HG02571 (cell line): Measurements from ENCODE around the gene DCUN1D5.

ENCODE experiments used
- ATAC-seq: cut with Tn5 transposase; IDR thresholded peaks from one replicate; pipeline ENCODE4 v1.9.1; 2021; ENCODE audit warnings: mild to moderate bottlenecking, moderate library complexity; ENCODE audit not compliant: unreplicated experiment

DCUN1D5 gene

DNA sequence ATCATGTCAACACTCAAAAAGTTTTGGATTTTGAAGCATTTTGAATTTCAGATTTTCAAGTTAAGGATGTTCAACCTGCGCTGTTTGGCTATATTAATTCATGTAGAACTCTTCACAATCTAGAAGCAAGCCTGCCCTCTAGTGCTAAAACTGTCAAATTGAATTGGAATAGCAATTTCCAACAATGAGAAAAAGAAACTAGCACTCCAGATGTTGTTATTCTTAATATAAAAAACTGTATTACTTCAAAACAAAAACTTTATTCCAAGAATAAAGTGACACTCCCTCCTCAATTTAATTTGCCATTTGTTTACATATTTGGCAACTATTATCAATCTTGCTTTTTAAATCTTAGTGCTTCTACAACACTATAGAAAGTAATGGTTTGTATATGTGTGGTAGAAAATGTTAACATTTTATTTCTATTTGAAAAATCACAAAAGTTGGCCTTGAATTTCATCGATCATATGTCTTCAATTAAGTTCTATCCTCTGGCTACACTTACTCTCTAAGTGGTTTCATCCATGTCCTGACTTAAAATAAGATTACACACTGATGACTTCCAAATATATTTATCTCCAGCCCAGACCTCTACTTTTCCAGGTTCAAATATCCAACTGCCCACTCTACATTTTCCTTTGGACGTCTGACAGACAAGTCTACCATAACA, 36.6 kb downstream of the DCUN1D5 start:
- ATAC-seq = peak; percentile 62

DNA sequence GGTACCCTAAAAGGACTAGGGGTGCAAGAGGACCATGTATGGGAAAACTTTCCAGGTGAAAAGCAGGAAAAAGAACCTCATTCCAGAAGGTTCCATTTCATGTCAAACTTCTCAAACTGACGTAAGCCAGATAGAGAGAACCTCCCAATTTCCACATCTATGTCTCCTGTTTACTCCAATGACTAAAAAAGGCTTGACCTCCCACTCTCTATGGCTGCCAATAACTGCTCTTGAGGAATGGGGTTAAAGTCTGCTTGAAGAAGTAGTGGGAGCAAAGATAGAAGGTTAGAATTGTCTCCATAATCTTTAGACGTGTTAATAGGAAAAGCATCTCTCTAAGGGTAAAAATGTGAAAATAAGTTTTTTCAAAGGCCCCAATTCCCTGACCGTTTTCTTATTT, 38.0 kb downstream of the DCUN1D5 start:
- no peak for ATAC-seq

DNA sequence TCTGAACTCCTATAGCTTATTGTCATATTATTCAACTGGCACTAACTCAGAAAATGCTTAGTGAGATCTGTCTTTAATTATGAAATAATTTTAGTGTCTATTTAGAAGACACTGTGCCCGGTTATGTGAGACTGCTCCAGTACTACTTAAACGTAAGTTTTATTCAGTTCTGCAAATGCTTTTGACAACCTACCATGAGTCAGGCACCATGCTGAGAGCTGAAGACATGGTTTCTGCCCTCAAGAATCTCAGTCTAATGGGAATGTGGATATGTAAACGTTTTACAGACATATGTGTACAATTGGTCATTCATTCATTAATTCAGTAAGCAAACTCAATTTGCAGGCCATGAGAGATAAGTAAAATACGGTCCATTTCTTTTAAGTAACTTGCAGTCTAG, 40.0 kb downstream of the DCUN1D5 start:
- no peak for ATAC-seq

DNA sequence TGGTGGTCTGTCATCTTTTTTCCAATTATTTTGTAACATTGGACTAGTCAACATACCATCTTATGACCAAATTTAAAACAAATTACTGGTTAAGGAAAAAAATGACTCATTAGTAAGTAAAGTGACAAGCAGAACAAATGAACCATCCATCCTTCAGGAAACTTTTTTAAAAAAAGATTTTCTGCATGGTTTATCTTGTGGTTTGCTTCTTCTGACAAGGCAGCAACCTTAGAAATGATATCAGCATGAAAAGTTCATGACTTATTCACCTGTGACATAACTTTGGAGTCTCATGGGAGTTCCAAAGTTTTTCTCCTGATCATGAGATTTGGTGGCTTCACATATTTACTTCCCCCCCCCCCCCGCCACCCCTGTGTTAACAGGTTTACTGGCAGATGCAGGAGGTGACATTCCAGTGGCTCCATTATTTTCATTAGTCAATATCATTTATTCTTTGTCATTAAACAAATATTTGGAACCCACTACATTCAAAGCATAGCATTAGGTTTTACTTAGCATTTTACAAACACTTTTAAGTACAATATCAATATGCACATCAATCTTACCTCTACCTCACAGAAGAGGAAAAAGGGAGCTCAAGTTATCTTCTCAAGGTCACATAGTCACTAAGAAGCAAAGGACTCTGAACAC, 40.7 kb downstream of the DCUN1D5 start:
- no peak for ATAC-seq

DNA sequence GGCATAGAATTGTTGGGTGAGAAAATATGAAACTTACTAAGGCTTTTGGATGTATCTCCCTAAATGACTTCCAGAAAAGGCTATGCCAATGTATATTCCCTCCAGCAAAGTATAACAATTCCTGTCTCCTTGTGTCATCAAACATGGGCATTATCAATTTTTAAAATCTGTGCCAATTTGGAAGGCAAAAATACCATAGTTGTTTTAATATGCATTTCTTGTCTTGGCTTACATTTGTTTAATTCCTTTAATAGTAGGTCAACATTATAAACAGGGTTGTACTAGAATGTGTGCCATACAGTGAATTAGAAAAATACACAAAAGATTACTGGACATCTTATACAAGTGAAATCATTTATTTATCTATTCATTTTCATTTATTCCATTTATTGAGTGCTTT, 41.6 kb downstream of the DCUN1D5 start:
- no peak for ATAC-seq

DNA sequence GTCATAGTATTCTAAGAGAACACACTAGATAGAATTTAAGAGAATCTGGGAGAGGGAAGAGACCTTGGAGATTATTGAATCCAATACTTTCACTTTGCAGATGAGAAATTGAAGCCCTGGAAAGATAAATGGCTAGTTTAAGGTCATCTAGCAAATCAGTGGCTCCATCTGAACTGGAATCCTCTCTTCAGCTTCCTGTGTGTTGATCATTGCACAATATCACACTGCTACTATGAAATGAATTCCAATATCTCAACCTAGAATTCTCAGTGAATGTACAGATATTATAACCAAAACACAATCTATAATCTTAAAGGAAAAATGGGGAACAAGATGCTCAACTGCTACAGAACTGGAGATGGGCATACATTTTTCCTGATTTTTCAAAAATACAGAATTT, 44.1 kb downstream of the DCUN1D5 start:
- no peak for ATAC-seq

DNA sequence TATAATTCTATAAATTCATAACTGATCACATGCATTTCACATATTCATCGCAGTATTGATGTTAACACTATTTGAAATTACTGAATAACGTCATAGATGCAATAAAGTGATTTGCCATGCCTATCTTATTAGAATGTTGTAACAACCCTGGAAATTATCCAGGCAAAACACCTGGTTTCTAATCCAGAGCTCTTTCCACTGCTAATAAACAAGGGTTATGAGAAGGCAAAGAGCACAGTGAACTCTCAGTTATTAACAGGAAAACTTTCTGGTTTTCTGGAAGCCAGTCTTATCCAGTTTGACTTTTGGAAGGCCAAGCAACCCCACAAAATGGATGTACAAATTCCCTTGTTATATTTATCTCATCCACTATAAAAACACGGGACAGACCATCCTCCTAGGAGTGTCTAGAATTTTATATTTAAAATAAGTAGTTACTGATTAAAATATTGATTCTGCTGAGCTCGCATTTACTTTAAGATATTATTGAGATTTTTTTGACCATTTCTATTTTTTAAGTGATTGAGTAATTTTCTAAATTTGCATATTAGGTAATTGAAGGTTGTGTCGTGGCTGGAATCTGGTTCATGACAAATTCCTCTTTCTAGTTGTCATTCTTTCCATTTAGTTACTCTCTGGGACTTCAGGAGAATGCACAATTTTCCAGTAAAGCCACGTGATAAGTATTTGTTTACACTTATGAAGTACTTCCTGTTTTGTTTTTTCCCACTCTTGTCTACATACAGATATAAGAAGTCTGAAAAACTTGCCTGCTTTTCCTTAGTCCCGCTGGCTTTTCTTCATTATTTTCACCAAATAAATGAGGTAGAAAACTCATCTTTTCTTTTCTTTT, 47.9 kb downstream of the DCUN1D5 start:
- ATAC-seq = no peak

DNA sequence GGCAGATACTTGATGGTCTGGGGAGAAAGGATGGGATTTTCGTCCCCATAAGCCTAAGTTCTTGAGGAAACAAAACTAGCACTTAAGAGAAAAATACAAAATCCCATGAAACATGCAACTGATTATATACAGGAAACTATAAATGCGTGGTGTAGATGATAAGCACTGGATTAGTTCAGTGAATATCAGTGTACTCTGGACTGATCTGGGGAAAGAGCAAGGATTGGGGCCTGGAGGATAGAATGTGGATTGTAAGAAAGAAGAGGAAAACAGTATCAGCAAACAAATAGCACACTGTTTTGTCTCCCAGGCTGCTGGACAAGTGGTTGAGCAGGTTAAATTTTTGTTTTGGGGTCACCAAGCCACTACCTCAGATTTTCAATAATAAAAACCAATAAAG, 49.8 kb downstream of the DCUN1D5 start:
- ATAC-seq = no peak

DNA sequence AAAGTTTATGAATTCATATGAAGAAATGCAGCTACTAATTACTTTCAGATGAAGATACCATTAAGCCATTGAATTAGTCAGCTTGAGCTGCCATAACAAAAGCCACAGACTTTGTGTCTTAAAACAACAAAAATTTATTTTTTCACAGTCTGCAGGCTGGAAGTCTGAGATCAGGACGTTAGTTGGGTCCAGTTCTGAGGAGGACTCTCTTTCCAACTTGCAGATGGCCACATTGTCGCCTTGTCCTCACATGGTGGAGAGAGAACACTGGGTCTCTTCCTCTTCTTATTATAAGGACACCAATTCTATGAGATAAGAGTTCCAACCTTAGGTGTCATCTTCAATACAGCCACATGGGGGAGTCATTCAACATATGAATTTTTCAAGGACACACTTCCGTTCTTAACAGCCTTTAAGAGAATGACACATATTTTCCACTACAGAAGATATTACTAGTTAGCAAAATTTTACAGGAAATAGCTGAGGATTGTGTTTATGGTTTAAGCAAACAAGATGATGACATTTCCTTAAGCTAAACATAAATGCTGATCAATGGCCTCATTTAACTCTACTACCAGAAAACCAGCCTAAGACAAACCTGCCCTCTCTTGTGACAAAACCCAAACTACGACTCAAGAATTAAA, 56.0 kb downstream of the DCUN1D5 start:
- ATAC-seq = peak; percentile 98

DNA sequence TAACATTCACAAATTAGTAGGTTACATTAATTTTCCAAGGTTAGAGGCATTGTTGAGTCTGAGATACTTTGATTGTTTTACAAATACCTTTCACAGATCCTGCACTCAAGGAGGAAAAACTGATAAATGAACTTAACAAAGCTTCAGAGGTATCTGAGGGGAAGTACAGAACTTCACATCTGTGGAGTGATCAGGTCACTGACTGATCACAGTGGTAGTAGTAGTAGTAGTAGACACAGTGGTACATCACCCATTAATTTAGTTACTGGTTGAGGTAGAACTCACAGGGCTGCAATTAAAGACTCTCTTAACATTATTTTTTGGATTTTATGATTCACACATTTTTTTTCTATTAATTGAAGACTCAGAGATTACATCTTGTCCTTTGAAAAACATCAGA, 56.7 kb downstream of the DCUN1D5 start:
- ATAC-seq = no peak

DNA sequence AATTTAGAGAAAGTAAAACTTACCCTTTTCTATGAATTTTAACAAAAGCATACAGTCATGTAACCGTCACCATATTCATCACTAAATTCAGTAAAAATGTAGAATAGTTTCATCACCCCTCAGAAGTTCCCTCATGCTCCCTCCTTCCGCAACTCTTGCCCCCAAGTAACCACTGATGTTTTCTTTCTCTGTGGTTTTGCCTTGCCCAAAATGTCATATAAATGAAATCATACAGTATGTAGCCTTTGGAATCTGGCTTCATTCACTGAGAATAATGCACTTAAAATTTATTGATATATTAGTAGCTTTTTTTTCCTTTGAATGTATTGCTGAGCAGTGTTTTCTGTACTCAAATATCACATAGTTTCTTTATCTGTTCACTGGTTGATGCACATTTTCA, 60.1 kb downstream of the DCUN1D5 start:
- no peak for ATAC-seq

DNA sequence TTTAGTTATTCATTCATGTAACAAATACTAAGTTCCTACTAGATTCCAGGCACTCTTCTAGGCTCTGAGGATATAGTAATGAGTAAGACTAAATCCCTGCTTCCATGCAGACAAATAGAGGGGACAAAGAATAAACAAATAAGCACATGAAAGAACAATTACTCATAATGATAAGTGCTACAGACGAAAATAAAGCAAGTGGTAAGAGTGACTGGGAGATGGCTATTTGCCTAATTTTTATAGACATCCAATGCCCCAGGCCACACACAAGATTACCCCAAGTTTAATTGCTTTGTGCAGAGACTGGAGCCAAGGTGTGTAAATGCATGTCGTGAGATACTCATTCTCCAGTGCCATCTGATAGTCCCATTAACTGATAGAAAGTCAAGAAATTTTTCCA, 62.6 kb downstream of the DCUN1D5 start:
- ATAC-seq = no peak

DNA sequence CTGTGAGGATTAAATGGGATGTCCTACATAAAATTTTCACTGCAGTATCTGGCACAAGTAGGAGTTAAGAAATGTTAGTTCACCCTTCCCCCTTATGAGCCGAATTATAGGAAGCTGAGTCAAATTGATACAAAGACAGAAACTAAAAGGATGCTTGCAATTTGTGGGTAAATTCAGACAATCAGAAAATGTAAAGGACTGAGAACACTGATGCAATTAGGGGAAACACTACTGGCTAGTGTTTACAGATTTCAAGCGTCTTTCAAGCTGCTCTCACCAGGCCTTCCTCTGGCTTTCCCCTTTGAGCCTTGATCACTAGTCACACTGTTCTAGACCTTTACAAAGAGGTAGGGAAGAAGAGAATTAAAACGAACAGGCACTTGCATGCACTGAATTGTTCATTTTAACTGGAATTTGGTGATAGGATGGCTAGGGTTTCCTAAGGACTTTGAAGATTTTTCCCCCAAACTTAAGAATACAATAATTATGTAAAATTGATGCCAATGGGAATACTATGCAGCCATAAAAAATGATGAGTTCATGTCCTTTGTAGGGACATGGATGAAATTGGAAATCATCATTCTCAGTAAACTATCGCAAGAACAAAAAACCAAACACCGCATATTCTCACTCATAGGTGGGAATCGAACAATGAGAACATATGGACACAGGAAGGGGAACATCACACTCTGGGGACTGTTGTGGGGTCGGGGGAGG, 63.5 kb downstream of the DCUN1D5 start:
- peak; percentile 95 for ATAC-seq

DNA sequence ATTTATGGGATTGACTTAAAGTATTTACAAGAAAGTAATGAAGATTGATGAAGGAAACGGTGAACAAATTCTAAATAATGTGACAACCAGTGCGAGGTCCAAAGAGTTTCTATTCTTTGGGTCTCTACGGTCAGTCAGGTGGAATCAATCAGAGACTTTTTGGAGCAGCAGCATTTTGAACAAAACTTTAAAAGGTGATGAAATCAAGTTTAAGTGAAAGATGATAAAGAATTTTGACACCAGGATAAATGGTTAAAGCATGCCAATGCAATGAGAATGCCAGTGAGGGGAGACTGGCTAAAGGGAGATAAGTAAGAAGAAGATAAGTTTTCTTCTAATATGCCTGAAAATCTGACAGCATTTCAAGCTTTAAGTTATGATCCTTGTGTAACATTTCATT, 67.9 kb downstream of the DCUN1D5 start:
- no peak for ATAC-seq

DNA sequence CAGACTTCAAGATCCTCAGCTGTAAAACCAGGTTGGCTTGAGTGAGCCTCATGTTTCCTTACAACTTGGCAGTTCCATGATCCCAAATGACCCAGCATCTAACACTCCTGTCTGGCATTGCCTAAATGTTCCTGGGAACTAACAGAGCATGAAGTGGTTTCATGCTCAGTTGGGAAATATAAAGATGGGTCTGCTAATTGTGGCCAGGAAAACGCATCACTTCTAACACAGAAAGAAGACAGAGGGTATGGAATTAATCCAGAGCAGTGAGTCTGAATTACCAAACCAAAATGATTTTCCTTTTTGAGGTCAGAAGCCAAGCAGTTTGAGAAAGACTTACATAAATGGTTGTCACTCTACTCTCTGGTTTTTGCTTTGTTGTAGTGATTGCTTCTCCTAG, 75.9 kb downstream of the DCUN1D5 start:
- no peak for ATAC-seq

DNA sequence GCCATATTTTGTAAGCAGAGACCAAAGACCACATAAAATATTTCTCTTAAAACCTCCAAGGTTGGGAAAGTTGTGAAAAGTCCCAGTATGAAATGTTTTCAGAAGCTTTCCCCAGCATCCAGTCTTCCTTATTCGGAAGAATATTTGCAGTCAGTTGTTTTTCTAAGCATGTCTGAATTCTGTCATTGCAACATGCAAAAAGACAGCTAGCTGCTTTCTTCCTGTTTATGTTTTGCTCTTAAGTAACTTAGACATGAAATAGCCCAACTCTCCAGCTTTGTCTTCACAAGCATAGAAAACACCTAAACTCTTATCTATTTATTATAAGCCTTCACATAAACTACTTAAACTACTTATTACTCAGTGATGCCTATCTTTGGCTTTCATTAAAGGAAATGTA, 78.5 kb downstream of the DCUN1D5 start:
- no peak for ATAC-seq
